Measurements from ENCODE around the gene RXRB. TPM values are rescaled to one million over a fixed set of nuclear protein-coding genes. Genes with fewer than 3 reads are reported as not detected.

RXRB gene
- total RNA-seq, 4 donors from 2014 or later: 28.6 to 71.0 (median 34.0) TPM

- H3K4me1 ChIP-seq: peaks cover 9 to 14% of the 10 kb centered on the region in 2 donors
- H3K27ac ChIP-seq: no peak overlapping the region
- DNase-seq: no peak
- no peaks in the 10 kb centered on the region for H3K36me3 ChIP-seq
- intact Hi-C loops (cut with DNase I; ENCODE audit: low total_unique reads): no loop called here
- TF ChIP-seq POLR2A (IDR thresholded peaks at IDR 0.05) (no peak), CTCF (IDR thresholded peaks at IDR 0.05) (peak; percentile 25 to 46 (median 40))
- no peaks in the 10 kb centered on the region for H3K9me3 ChIP-seq
- H3K4me3 ChIP-seq: no peak overlapping the region
- H3K27me3 ChIP-seq: no peaks in the 10 kb centered on the region
Measured at GRCh38 chr6:33197431-33198048, 2.9 kb downstream of the RXRB start.

GRCh38 chr6:33195304-33196165 is 4.9 kb downstream of the RXRB start:
- TF ChIP-seq POLR2A (IDR thresholded peaks at IDR 0.05): no peak
- TF ChIP-seq CTCF (IDR thresholded peaks at IDR 0.05): no peak
- no peaks in the 10 kb centered on the region for H3K9me3 ChIP-seq
- H3K27ac ChIP-seq: no peak overlapping the region
- H3K4me3 ChIP-seq: no peak overlapping the region
- no peaks in the 10 kb centered on the region for H3K36me3 ChIP-seq
- intact Hi-C loops (cut with DNase I; ENCODE audit: low total_unique reads): no loop called here
- no peak for DNase-seq
- H3K4me1 ChIP-seq: peaks cover 0 to 11% of the 10 kb centered on the region in 2 donors
- H3K27me3 ChIP-seq: peaks cover 0 to 8% of the 10 kb centered on the region in 2 donors

GRCh38 chr6:33194431-33194979 is 6.0 kb downstream of the RXRB start:
- Histone ChIP-seq H3K9me3 (no peaks in the 10 kb centered on the region), H3K4me3 (no peak overlapping the region), H3K27me3 (peaks cover 0 to 8% of the 10 kb centered on the region in 2 donors), H3K27ac (no peak overlapping the region), H3K4me1 (peaks cover 0 to 11% of the 10 kb centered on the region in 2 donors), H3K36me3 (no peaks in the 10 kb centered on the region)
- intact Hi-C loops (cut with DNase I; ENCODE audit: low total_unique reads): no loop called here
- TF ChIP-seq CTCF (IDR thresholded peaks at IDR 0.05) (no peak), POLR2A (IDR thresholded peaks at IDR 0.05) (no peak)
- no peak for DNase-seq

- H3K4me3 ChIP-seq: no peak overlapping the region
- no peak for TF ChIP-seq POLR2A (IDR thresholded peaks at IDR 0.05)
- TF ChIP-seq CTCF (IDR thresholded peaks at IDR 0.05): no peak
- H3K36me3 ChIP-seq: no peaks in the 10 kb centered on the region
- intact Hi-C loops (cut with DNase I; ENCODE audit: low total_unique reads): no loop called here
- H3K9me3 ChIP-seq: no peaks in the 10 kb centered on the region
- DNase-seq: no peak
- H3K27ac ChIP-seq: peak overlapping the region; percentile 16 to 68
- H3K4me1 ChIP-seq: peaks cover 0 to 11% of the 10 kb centered on the region in 2 donors
- peaks cover 0 to 8% of the 10 kb centered on the region in 2 donors for H3K27me3 ChIP-seq
Measured at GRCh38 chr6:33193619-33194018, 6.8 kb downstream of the RXRB start.

All from uterus (tissue), 4 donors.